ENCODE data around the gene GSDME.

The GSDME gene

GRCh38 chr7:24769014-24769830 lies 12.0 kb upstream of the GSDME start:
- DNase-seq = no peak

GRCh38 chr7:24767878-24768569 lies 10.8 kb upstream of the GSDME start:
- DNase-seq = peak; percentile 15

GRCh38 chr7:24764972-24765744 lies 7.9 kb upstream of the GSDME start:
- DNase-seq = no peak

- DNase-seq = peak; percentile 15
Observed at GRCh38 chr7:24764011-24764410, 6.7 kb upstream of the GSDME start.

GRCh38 chr7:24763303-24763901 lies 6.1 kb upstream of the GSDME start:
- no peak for DNase-seq

- no peak for DNase-seq
Observed at GRCh38 chr7:24762771-24763170, 5.5 kb upstream of the GSDME start.

GRCh38 chr7:24760968-24761367 lies 3.7 kb upstream of the GSDME start:
- no peak for DNase-seq

GRCh38 chr7:24756545-24757352 lies 515 bp downstream of the GSDME start:
- peak; percentile 76 for DNase-seq

GRCh38 chr7:24755541-24756407 lies 1.5 kb downstream of the GSDME start:
- DNase-seq = no peak

- DNase-seq = no peak
Observed at GRCh38 chr7:24754906-24755506, 2.3 kb downstream of the GSDME start.

- no peak for DNase-seq
Observed at GRCh38 chr7:24752073-24752800, 5.0 kb downstream of the GSDME start.

- DNase-seq = no peak
Observed at GRCh38 chr7:24751484-24751883, 5.8 kb downstream of the GSDME start.

- no peak for DNase-seq
Observed at GRCh38 chr7:24750441-24751055, 6.7 kb downstream of the GSDME start.

- no peak for DNase-seq
Observed at GRCh38 chr7:24748521-24748920, 8.7 kb downstream of the GSDME start.

- DNase-seq = no peak
Observed at GRCh38 chr7:24745355-24745754, 11.9 kb downstream of the GSDME start.

- no peak for DNase-seq
Observed at GRCh38 chr7:24743471-24743870, 13.8 kb downstream of the GSDME start.

- DNase-seq = no peak
Observed at GRCh38 chr7:24742506-24743162, 14.6 kb downstream of the GSDME start.

- no peak for DNase-seq
Observed at GRCh38 chr7:24741679-24742505, 15.4 kb downstream of the GSDME start.

Measured in NCI-H146 (cell line).